GM19328 (cell line): Measurements from ENCODE around the gene GRAP.
"Not testable (repeated sequence)": the region's sequence is repeated elsewhere in the genome, so short reads cannot be mapped to it uniquely, and the experiment has no call there.

Experiments
- ATAC-seq: cut with Tn5 transposase; IDR thresholded peaks from one replicate; pipeline ENCODE4 v1.9.1; 2021; ENCODE audit warnings: mild to moderate bottlenecking, moderate library complexity; ENCODE audit not compliant: unreplicated experiment

Gene GRAP

DNA sequence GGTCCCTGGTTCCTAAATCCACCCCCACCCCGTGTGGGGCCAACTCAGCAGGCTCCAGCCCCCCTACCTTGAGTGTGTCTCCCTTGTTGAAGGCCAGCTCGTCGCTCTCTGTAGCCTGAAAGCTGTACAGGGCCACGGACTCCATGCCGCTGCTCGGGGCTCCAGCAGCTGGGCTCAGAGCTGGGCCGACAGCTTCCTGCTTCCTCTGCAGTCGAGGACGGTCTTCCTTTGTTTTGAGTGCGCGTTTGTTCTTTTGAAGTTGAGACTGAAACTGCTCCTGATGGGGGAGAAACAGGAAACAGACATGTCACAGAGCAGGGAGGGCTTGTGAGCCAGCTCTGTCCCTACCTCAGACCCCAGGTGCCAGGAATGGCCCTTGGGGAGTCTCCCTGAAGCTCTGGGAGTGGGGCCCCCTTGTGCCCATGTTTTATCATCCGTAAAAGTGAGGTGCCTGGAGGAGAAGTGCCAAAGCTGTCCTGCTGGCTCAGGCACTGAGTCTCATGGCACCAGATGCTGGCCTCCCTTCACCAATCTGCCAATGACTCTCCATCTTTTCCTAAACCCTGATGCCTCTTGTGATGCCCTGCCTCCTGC is at the start of gene GRAP:
Gene GRAP (minus strand): TSS at position 176 of the 594 bp plus-strand sequence. CDS start 31 bp downstream, at position 145.
- ATAC-seq: not testable (repeated sequence)

DNA sequence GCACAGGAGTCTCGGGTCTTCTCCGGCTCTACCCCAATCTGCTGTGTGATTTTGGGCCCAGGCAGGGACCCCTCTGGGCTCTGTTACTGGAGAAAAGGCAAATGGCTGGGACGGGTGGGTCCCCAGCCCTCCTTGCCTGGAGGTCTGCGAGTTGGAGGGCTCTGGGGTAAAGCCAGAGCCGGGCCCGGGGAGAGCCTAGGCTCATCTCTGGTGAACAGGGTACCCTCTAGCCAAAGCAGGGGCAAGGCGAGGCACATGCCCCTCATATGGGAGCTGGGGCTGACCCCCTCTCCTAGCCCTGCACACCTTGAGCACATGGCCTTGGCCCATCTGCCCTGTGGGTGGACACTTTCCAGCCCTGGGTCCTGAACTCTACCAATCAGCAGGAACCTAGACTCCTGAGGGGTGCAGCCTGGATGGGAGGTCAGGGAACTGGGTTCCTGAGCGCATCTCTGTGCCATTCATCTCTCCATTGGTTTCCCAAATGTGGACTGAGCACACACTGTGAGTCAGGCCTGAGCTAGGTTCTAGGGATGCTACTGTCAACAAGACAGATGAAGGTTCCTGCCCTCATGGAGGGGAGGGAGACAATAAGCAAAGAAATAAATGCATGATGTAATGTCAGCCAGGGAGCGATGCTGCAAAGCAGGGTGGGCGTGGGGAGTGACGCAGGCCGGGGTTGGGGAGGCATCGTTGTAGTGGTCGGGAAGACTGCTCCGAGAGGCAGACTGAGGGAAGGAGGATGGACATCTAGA is 47.1 kb upstream of the GRAP start:
- ATAC-seq: not testable (repeated sequence)

DNA sequence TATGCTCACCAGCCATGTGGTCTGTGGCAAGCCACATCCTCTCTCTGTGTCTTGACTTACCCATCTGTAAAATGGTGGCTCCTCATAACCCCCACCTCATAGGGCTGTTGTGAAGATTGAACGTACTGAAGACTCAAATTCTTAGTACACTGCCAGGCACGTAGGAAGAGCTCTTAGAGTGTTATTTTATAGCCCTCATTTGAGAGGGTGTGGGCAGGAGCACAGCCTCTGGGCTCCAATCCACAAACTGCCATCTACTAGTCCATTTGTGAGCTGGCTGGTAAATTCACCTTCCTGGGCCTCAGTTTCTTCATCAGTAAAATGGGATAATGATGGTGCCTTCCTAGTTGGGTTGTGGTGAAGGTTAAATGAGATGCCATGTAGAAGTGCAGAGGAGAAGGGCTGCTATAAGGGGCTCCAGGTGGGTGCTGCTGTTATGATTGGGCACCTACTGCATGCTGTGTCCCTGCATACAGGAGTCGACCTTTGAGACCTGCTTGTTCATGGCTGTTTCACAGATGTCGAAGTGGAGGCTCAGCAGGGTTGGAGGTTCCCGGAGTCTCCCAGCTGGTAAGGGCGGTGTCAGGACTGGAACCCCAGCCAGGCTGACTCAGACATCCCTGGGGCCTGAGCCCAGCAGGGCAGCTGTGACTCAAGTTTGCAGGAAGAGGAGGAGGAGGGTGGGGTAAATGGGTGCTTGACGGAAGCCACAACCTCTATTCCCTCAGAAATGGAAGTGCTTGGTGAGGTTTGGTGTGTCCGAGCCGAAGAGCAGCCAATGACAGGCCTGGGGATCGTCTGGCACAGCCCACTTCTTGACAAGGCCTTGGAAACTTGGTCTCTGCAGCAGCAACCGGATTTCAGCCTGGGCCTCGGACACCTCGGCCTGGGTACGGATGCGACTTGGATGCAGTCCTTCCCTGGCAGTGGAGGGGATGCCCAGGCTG is 46.3 kb upstream of the GRAP start:
- ATAC-seq: not testable (repeated sequence)

DNA sequence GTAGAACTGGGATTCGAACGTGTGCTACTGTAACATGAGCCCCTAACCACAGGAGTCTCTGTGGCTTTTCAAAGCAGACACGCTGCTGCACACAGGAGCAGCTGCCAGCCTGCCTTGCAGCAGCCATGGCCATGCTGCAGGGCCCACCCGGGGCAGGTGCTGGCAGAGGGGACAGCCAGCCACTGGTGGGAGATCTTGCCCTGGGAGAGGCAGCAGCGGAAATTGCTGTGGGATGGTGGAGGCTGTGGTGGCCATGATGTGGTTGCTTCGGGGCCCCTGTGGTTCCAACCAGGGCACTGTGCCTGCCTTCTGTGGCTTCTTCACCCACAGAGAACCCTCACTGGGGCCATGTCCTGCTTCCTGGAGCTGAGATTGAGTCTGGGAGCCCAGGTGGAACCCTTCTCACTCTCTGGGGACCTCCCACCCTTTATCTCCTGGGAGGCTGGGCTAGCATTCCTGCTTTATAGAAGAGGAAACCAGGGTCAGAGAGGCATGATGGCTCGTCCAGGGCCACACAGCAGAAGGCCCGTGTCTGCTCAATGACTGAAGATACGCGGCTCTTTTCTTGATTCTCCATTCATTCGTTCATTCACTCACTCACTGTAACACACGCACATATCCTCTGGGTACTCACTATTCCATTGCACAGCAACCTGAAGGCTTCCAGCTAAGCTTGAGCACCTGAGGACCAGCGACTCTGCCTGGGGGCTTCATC is 43.5 kb upstream of the GRAP start:
- ATAC-seq: not testable (repeated sequence)

DNA sequence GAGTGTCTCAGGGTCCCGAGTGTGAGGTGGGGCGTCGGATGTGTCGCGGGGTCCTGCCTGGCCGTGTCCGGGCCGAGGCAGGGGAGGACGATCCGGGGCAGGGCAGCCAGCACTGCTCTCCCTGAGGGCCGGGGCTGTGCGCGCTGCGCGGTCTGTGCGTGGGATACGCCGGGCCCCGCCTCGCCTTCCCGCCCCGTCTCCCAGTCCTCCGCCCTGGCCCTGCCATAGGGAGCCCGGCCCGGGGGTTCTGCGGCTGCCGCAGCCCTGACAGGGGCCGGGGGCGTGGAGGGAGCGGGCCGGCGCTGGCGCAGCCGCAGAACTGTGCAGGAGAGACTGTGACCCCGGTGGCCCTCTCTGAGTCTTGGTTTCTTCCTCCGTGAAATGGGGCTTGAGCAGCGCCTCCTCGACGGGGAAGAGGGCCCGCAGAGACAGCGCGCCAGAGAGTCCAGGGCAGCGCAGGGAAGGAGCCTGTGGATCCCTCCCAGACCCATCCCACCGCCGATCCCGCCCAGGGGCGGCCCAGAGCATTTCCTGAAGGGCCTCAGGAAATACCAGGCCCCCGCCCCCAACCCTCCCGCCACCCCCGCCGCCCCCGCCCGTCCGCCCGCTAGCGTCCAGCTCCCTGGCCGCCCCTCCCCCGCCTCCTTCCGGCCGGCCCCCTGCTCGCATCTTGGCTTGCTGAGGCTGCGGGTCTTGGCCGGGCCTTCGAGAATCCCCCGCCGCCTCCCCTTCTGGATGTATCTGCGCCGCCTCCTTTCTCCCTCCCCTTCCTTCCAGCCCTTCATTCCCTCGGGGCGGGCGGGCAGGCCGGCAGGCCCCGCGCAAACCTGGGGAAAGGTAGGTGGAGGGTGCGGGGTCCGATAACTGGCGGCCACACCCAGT is 42.3 kb upstream of the GRAP start:
- ATAC-seq: not testable (repeated sequence)

DNA sequence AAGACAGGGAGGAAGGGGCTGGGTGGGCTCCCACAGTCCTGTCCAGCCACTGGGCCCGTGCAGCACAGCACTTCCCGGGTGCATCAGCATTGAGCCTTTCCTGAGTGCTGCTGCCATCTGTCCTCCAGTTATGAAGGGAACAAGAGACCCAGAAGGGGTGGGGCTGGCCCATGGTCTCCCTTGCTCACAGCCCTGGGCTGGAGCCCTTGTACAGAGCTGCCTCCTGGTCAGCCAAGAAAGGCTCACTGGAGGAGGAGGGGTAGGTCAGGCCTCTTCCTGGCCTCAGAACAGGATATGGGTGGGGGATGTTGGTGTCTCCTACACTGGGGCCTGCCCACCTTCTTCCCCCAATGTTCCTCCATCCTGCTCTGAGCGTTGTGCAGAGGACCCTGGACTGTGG is 30.6 kb upstream of the GRAP start:
- not testable (repeated sequence) for ATAC-seq

DNA sequence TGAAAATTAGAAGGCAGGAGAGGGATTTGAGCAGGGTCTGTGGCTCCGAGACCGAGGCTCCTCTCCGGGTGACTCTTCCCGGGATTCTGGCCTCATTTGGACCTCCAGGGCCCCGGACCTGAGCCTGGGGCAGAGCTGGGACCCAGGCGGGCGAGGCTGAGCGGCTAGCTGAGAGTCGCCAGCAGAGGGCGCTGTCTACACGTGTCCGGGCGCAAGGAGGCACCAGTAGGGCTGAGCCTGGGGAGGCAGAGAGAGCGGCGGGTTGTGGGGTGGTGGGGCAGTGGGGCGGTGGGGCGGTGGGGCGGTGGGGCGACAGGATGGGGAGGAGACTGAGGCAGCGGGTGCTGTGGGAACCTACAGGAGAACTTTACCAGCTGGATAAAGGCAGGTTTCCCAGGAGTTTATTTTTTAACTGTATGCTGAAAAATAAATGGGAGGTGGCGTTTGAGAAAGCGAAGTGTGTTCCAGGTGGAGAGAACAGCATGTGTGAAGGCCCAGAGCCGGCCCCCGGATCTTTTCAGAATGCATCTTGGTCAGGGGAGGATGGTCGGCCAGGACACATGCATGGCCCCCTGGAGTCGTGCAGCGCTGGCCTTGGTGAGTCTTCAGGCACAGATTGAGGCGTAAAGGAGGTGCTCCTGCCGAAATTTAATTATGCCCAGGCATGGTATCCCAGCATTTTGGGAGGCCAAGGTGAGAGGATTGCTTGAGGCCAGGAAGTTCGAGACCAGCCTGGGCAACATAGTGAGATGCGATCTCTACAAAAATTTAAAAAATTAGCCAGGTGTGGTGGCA is 29.8 kb upstream of the GRAP start:
- not testable (repeated sequence) for ATAC-seq

DNA sequence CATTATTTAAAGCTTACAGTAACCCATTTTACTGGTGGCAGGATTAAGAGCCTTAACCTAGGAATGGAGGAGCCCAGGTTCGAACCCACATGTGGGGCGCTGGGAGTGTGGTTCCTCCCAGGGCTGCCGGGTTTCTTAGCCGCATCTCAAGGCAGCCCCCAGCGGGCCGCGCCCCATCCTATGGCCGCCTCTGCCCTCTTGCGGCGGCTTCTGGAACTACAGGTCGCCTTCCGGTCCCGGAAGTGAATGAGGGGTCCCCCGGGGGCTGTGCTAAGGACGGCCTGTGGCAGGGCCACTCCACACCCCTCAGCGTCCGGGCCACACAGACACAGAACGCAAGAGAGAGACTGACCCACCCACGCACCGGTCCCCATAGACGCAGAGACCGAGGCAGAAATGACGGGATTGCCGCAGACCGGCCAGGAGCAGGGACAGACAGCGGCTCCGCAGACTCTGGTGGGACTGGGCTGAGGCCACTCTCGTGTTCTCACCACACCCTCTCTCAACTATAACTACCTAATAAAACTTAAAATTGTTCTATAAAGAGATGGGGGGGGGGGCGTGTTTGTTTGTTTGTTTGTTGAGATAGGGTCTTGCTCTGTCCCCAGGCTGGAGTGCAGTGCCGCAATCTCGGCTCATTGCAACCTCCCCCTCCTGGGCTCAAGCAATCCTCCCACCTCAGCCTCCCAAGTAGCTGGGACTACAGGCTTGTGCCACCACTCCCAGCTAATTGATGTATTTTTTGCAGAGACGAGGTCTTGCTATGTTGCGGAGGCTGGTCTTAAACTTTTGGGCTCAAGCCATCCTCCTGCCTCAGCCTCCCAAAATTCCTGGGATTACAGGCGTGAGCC is 23.8 kb upstream of the GRAP start:
- not testable (repeated sequence) for ATAC-seq

DNA sequence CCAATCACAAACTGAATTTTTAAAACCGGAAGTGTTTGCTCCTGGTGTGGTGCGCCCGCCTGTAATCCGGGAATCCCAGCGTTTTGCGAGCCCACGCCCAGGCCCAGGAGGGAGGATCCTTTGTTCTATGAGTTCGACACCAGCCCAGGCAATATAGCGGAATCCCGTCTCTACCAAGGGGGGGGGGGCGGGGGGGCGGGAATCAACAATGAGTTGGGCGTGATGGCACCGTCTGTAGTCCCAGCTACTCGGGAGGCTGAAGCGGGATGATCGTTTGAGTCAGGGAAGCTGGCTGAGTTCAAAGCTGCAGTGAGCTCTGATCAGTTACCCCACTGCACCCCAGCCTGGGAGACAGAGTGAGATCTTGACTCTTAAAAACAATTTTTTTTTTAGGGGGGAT is 17.6 kb upstream of the GRAP start:
- not testable (repeated sequence) for ATAC-seq

DNA sequence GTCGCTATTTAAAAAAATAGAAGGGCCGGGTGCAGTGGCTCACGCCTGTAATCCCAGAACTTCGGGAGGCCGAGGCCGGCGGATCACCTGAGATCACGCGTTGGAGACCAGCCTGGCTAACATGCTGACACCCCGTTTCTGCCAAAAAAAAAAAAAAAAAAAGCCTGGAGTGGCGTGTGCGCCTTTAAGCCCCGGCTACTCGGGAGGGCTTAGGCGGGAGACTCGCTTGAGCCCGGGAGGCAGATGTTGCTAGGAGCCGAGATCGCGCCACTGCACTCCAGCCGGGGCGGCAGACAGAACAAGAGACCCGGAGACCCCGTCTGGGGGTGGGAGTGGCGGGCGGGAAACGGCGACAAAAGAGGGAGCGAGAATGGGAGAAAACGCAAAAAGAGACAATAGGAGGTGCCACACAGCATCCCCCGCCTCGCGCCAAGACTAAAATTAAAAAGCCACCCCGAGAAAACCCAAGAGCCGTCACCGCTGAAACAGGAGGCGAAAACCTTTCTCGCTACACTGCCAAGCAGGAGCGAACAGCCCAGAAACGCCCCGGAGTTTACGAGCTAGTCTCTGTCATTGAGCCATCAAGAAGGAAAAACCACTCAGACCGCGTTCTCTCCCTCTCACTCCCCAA is 16.7 kb upstream of the GRAP start:
- ATAC-seq: not testable (repeated sequence)

DNA sequence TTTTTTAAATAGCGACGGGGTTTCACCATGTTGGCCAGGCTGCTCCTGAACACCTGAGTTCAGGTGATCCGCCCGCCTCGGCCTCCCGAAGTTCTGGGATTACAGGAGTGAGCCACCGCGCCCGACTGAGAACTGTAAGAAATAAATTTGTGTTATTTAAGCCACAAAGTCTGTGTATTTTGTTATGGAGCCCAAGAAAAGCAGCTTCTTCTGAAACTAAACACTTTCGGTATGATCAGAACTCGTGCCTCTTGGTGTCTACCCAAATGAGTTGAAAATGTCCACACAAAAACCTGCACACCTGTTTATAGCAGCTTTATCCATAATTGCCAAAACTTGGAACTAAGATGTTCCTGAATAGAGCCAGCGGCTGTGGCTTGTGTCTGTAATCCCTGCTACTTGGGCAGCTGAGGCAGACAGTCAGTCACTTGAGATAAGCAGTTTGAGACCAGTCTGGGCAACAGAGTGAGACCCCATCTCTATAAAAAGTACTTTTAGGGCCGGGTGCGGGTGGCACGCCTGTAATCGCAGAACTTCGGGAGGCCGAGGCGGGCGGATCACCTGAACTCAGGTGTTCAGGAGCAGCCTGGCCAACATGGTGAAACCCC is 16.1 kb upstream of the GRAP start:
- ATAC-seq: peak; percentile 49

DNA sequence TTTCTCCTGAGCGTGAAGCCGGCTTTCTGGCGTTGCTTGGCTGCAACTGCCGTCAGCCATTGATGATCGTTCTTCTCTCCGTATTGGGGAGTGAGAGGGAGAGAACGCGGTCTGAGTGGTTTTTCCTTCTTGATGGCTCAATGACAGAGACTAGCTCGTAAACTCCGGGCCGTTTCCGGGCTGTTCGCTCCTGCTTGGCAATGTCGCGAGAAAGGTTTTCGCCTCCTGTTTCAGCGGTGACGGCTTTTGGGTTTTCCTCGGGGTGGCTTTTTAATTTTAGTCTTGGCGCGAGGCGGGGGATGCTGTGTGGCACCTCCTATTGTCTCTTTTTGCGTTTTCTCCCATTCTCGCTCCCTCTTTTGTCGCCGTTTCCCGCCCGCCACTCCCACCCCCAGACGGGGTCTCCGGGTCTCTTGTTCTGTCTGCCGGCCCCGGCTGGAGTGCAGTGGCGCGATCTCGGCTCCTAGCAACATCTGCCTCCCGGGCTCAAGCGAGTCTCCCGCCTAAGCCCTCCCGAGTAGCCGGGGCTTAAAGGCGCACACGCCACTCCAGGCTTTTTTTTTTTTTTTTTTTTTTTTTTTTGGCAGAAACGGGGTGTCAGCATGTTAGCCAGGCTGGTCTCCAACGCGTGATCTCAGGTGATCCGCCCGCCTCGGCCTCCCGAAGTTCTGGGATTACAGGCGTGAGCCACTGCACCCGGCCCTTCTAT is 15.4 kb upstream of the GRAP start:
- ATAC-seq: peak; percentile 37

DNA sequence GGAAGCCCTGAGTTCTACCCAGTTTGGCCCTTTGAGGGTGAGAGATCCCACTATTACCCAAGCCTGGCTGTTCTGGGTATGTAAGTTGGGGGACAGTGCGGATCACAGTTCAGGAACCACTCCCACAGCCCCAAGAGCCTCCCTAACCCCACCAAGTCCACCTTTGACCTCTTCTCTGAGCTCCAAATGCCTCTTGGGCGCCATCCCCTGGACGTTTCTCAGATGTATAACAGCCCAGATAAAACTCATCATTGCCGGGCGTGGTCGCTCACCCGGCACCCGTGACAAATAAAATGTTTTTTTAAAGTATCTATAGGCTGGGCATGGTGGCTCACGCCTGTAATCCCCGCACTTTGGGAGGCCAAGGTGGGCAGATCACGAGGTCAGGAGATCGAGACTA is 8.7 kb upstream of the GRAP start:
- ATAC-seq: not testable (repeated sequence)

DNA sequence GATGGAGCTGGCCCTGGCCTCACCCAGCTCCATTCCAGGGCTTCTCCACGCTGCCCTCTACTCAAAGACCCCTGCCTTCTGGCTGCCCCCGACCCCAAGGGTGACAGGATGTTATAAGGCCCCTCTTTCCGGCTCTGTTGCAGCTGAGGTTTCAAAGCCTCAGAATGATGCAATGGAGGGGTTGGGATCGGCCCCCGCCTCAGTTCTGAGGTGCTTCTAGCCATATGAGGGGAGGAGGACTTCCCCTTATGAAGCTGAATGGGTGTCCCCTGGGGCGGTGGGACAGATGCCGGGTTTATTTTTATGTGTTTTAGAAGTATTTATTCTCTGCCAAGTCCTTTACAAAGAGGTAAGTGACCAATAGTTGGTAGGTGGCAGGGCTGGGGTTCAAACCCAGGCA is 2.1 kb upstream of the GRAP start:
- not testable (repeated sequence) for ATAC-seq

DNA sequence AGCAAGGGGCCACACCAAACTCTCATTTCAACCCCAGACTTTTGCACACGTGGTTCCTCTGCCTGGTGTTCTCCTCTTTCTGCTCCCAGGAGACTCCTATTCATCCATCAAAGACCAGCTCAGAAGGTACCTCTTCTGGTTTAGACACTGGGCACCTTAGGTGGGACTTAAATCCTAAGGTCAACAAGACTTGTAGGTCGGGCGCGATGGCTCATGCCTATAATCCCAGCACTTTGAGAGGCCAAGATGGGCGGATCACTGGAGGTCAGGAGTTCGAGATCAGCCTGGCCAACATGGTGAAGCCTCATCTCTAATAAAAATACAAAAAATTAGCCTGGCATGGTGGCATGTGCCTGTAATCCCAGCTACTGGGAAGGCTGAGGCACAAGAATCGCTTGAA is 753 bp upstream of the GRAP start:
- not testable (repeated sequence) for ATAC-seq

DNA sequence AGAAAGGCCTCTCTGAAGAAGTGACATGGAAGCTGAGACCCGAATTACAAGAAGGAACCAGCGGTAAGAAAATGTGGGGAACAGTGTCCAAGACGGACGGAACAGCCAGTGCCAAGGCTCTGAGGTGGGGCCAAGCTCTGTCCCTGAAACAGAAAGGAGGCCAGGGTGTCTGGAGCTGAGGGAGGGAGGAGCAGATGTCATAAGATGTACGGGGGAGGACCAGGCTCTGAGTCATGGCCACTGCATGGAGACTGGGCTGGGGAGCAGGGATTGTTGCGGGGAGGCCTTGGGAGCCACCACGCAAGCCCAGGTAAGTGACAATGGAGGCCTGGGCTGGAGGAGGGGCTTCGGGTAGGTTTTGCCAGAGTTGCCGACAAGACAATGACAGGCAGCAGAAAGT is 2.1 kb downstream of the GRAP start:
- not testable (repeated sequence) for ATAC-seq
